GM12878 (cell line): ENCODE results near the gene PCNX1. TPM values are rescaled to one million over a fixed set of nuclear protein-coding genes. Genes with fewer than 3 reads are reported as not detected.

ENCODE experiments used
- CBFB ChIP-seq: IDR thresholded peaks from 2 replicates; pipeline ENCODE4 v1.6.1; 2016; ENCODE audit warnings: antibody characterized with exemption, low read depth
- CEBPZ ChIP-seq: fragments of 150-350 bp; IDR thresholded peaks from 2 replicates; pipeline ENCODE4 v1.6.1; 2016; ENCODE audit warnings: low read depth, low read length
- CTCF ChIP-seq, 3 experiments: IDR thresholded peaks in 2 of 3; conservative IDR thresholded peaks in 1 of 3; 2 replicates each; pipeline ENCODE4 v1.5.1; 2011; ENCODE audit warnings: low read depth in 3 of 3, low read length in 3 of 3, mild to moderate bottlenecking in 3 of 3, control low read depth in 2 of 3, moderate library complexity in 2 of 3, inconsistent platforms in 1 of 3, mixed read lengths in 1 of 3; ENCODE audit not compliant: control insufficient read depth in 2 of 3, insufficient read depth in 1 of 3; ENCODE audit errors: extremely low read depth in 1 of 3
- E4F1 ChIP-seq: fragments of 450-650 bp; IDR thresholded peaks from 2 replicates; pipeline ENCODE4 v1.6.1; 2018; ENCODE audit warnings: borderline replicate concordance, mild to moderate bottlenecking; ENCODE audit not compliant: partially characterized antibody
- HDGF ChIP-seq: fragments of 450-650 bp; IDR thresholded peaks from 2 replicates; pipeline ENCODE4 v1.6.1; 2016; ENCODE audit warnings: antibody characterized with exemption
- IRF4 ChIP-seq: IDR thresholded peaks from 2 replicates; pipeline ENCODE4 v1.6.1; 2011; ENCODE audit warnings: low read depth, low read length
- MTA3 ChIP-seq: IDR thresholded peaks from 2 replicates; pipeline ENCODE4 v1.6.1; 2012; ENCODE audit warnings: low read length, inconsistent platforms, borderline replicate concordance
- POLR2AphosphoS2 ChIP-seq: IDR thresholded peaks from 2 replicates; pipeline ENCODE4 v1.6.1; 2011; ENCODE audit warnings: low read depth, mild to moderate bottlenecking, low read length, improper control_type of control experiment, moderate library complexity
- POLR2AphosphoS5 ChIP-seq: IDR thresholded peaks from 2 replicates; pipeline ENCODE4 v1.6.1; 2011; ENCODE audit warnings: mild to moderate bottlenecking, low read length, inconsistent platforms
- RELB ChIP-seq: fragments of 450-650 bp; IDR thresholded peaks from 2 replicates; pipeline ENCODE4 v1.6.1; 2017; ENCODE audit warnings: low read depth, mild to moderate bottlenecking, moderate library complexity
- SKIL ChIP-seq: fragments of 450-650 bp; IDR thresholded peaks from 2 replicates; pipeline ENCODE4 v1.6.1; 2017; ENCODE audit warnings: mild to moderate bottlenecking, low read depth, inconsistent platforms; ENCODE audit not compliant: poor library complexity, severe bottlenecking
- SPI1 ChIP-seq: IDR thresholded peaks from 2 replicates; pipeline ENCODE4 v1.6.1; 2011; ENCODE audit warnings: low read depth, mild to moderate bottlenecking, low read length, moderate library complexity, borderline replicate concordance; ENCODE audit not compliant: insufficient read depth
- SRF ChIP-seq, 2 experiments: IDR thresholded peaks; 2 replicates each; pipeline ENCODE4 v1.6.1; 2011; ENCODE audit warnings: low read depth in 2 of 2, low read length in 2 of 2, mild to moderate bottlenecking in 1 of 2, moderate library complexity in 1 of 2
- SUPT20H ChIP-seq: IDR thresholded peaks from 2 replicates; pipeline ENCODE4 v1.6.1; 2011; ENCODE audit warnings: low read depth, mild to moderate bottlenecking, low read length, moderate library complexity, borderline replicate concordance; ENCODE audit not compliant: control insufficient read depth
- USF2 ChIP-seq: IDR thresholded peaks from 2 replicates; pipeline ENCODE4 v1.6.1; 2011; ENCODE audit warnings: low read depth, low read length, improper control_type of control experiment, borderline replicate concordance
- polyA plus RNA-seq, 11 experiments: library from polyadenylated mRNA; depleted of rRNA in 4 of 11; unstranded in 6 of 11; stranded (reverse) in 5 of 11; fragments of >200 nt; fragmentation: Nextera tagmentation in 4 of 11; fragmentation: Illumina TruSeq in 1 of 11; extraction: Ambion mirVana in 4 of 11; extraction: Trizol in 1 of 11; gene quantifications; 1 replicate in 1 of 11; 2 replicates in 10 of 11; pipeline versions ENCODE4 v1.2.1 to v1.2.3, GENCODE V29; 2011 to 2016; ENCODE audit warnings: inconsistent platforms in 2 of 11, missing spikeins in 2 of 11, low read depth in 1 of 11
- total RNA-seq, 4 experiments: library from RNA; depleted of rRNA in 3 of 4; stranded (reverse); fragments of >200 nt in 3 of 4; fragmentation: Illumina TruSeq in 1 of 4; extraction: Trizol in 1 of 4; gene quantifications; 2 replicates each; pipeline versions ENCODE4 v1.2.1 to v1.2.3, GENCODE V29; 2013 to 2021

The PCNX1 gene
- total and polyA plus RNA-seq, 10 of the 15 experiments (the other 5 are each of a cell fraction or from before 2014, with no cell fraction given) = 4.6 to 53.9 (median 20.5) TPM

GRCh38 chr14:70882776-70883492, 24.3 kb upstream of the PCNX1 start (continued):
- TF ChIP-seq USF2 (no peak), POLR2AphosphoS2 (no peak), HDGF (no peak), SRF (IDR thresholded peaks at IDR 0.05; ENCODE audit: low read depth in 2 of 2, low read length in 2 of 2) (no peak), CTCF (IDR thresholded peaks at IDR 0.05 in 2 of 3, conservative IDR thresholded peaks at IDR 0.05 in 1 of 3; ENCODE audit: control insufficient read depth in 2 of 3, extremely low read depth in 1 of 3, insufficient read depth in 1 of 3, low read depth in 3 of 3, low read length in 3 of 3) (no peak), POLR2AphosphoS5 (no peak), E4F1 (no peak), IRF4 (peak; percentile 42; the same call in 1 of the 2 replicates), CBFB (no peak), SPI1 (peak; percentile 51; the same call in 1 of the 2 replicates), SKIL (no peak), CEBPZ (no peak), RELB (peak; percentile 54; the same call in 1 of the 2 replicates), SUPT20H (no peak), MTA3 (peak; percentile 43; the same call in 1 of the 2 replicates)
